IMR-90 (cell line): ENCODE results near the gene MBNL3. TPM values are rescaled to one million over a fixed set of nuclear protein-coding genes. Genes with fewer than 3 reads are reported as not detected.

Experiments used
- ATAC-seq: fragments of 200-7000 bp; cut with Tn5 transposase; 2 replicates; pipeline ENCODE4 v1.9.1; 2020; ENCODE audit warnings: low read depth, mild to moderate bottlenecking, moderate library complexity
- BruUV-seq: library from RNA; stranded (reverse); fragments of 400-500 nt; replicated peaks from 2 replicates; lab custom pipeline; 2021; lab: Mats Ljungman, UMichigan
- CTCF ChIA-PET: fragments of 300-600 bp; formaldehyde crosslinking; extraction: SDS; loops from one replicate; lab custom pipeline; 2021; ENCODE audit warnings: antibody characterized with exemption; lab: Yijun Ruan, JAX
- POLR2A ChIA-PET: fragments of 300-600 bp; sonication (Branson Sonifier 250); formaldehyde crosslinking; loops from one replicate; lab custom pipeline; 2022; ENCODE audit warnings: antibody characterized with exemption; ENCODE audit not compliant: unreplicated experiment; lab: Charles Lee
- DNase-seq: peaks from one replicate; pipeline ENCODE4 v3.0.0; 2013
- H2AFZ ChIP-seq: replicated peaks from 2 replicates; pipeline ENCODE3; 2013; ENCODE audit warnings: low read length, mild to moderate bottlenecking; ENCODE audit not compliant: poor library complexity
- H2AK5ac ChIP-seq: 2 replicates; pipeline ENCODE4 v1.6.1; 2013; ENCODE audit warnings: low read depth, low read length, inconsistent platforms
- H2AK9ac ChIP-seq: replicated peaks from 2 replicates; pipeline ENCODE3; 2013; ENCODE audit warnings: mild to moderate bottlenecking, low read depth, low read length, moderate library complexity; ENCODE audit not compliant: poor library complexity
- H2BK120ac ChIP-seq: 2 replicates; pipeline ENCODE4 v1.6.1; 2013; ENCODE audit warnings: low read depth, low read length, inconsistent platforms
- H2BK15ac ChIP-seq: 3 replicates; pipeline ENCODE4 v1.6.1; 2013; ENCODE audit warnings: low read depth, low read length, inconsistent platforms
- H2BK20ac ChIP-seq: 2 replicates; pipeline ENCODE4 v1.6.1; 2013; ENCODE audit warnings: low read depth, mild to moderate bottlenecking, inconsistent platforms, low read length, moderate library complexity
- H2BK5ac ChIP-seq: 2 replicates; pipeline ENCODE4 v1.6.1; 2013; ENCODE audit warnings: mild to moderate bottlenecking, low read depth, low read length, inconsistent platforms; ENCODE audit not compliant: poor library complexity, severe bottlenecking
- H3K14ac ChIP-seq: replicated peaks from 2 replicates; pipeline ENCODE4 v1.6.1; 2013; ENCODE audit warnings: low read depth, low read length, inconsistent platforms
- H3K18ac ChIP-seq: 2 replicates; pipeline ENCODE4 v1.6.1; 2013; ENCODE audit warnings: low read depth, low read length, control low read depth
- H3K23ac ChIP-seq: 2 replicates; pipeline ENCODE4 v1.6.1; 2013; ENCODE audit warnings: low read depth, low read length, inconsistent platforms
- H3K27ac ChIP-seq: 2 replicates; pipeline ENCODE4 v1.5.1; 2013; ENCODE audit warnings: mild to moderate bottlenecking, control low read depth, low read length; ENCODE audit not compliant: insufficient read depth
- H3K27me3 ChIP-seq: 2 replicates; pipeline ENCODE4 v1.6.1; 2013; ENCODE audit warnings: low read length; ENCODE audit not compliant: control insufficient read depth, insufficient read depth
- H3K36me3 ChIP-seq: 2 replicates; pipeline ENCODE4 v1.6.1; 2013; ENCODE audit warnings: low read length, mixed read lengths; ENCODE audit not compliant: control insufficient read depth, insufficient read depth
- H3K4ac ChIP-seq: 2 replicates; pipeline ENCODE4 v1.6.1; 2013; ENCODE audit warnings: low read depth, low read length, inconsistent platforms
- H3K4me1 ChIP-seq: 2 replicates; pipeline ENCODE4 v1.6.1; 2013; ENCODE audit warnings: low read length, mixed read lengths; ENCODE audit not compliant: control insufficient read depth, insufficient read depth
- H3K4me2 ChIP-seq: 2 replicates; pipeline ENCODE4 v1.6.1; 2013; ENCODE audit warnings: low read depth, mild to moderate bottlenecking, control low read depth, low read length, moderate library complexity
- H3K4me3 ChIP-seq: 2 replicates; pipeline ENCODE4 v1.5.1; 2013; ENCODE audit warnings: low read depth, mild to moderate bottlenecking, control low read depth, low read length, moderate library complexity; ENCODE audit not compliant: insufficient read depth
- H3K56ac ChIP-seq: 2 replicates; pipeline ENCODE4 v1.6.1; 2013; ENCODE audit warnings: low read length, inconsistent platforms; ENCODE audit not compliant: insufficient read depth; ENCODE audit errors: extremely low read depth
- H3K79me1 ChIP-seq, 2 experiments: 2 replicates each; pipeline ENCODE4 v1.6.1; 2013; ENCODE audit warnings: low read length in 2 of 2, inconsistent platforms in 1 of 2, low read depth in 1 of 2
- H3K9ac ChIP-seq: 2 replicates; pipeline ENCODE4 v1.6.1; 2013; ENCODE audit warnings: low read depth, low read length, control low read depth
- H3K9me1 ChIP-seq: 2 replicates; pipeline ENCODE4 v1.6.1; 2013; ENCODE audit warnings: low read length, inconsistent platforms; ENCODE audit not compliant: insufficient read depth
- H3K9me3 ChIP-seq: 2 replicates; pipeline ENCODE4 v1.6.1; 2013; ENCODE audit warnings: low read length; ENCODE audit not compliant: control insufficient read depth, insufficient read depth
- H4K20me1 ChIP-seq: 2 replicates; pipeline ENCODE4 v1.6.1; 2013; ENCODE audit warnings: low read length, inconsistent platforms; ENCODE audit not compliant: insufficient read depth
- H4K5ac ChIP-seq: 2 replicates; pipeline ENCODE4 v1.6.1; 2013; ENCODE audit warnings: mild to moderate bottlenecking, low read depth, low read length, control low read depth
- H4K8ac ChIP-seq, 2 experiments: 2 replicates each; pipeline ENCODE4 v1.6.1; 2013; ENCODE audit warnings: low read depth in 2 of 2, low read length in 2 of 2, control low read depth in 1 of 2, inconsistent platforms in 1 of 2
- H4K91ac ChIP-seq: 2 replicates; pipeline ENCODE4 v1.6.1; 2013; ENCODE audit warnings: low read depth, low read length, inconsistent platforms; ENCODE audit not compliant: insufficient read depth
- BHLHE40 ChIP-seq: fragments of 150-350 bp; IDR thresholded peaks from 2 replicates; pipeline ENCODE4 v1.6.1; 2016; ENCODE audit warnings: mild to moderate bottlenecking, low read depth, low read length
- CEBPB ChIP-seq: IDR thresholded peaks from 2 replicates; pipeline ENCODE4 v1.6.1; 2012; ENCODE audit warnings: low read depth, low read length, improper control_type of control experiment
- CHD1 ChIP-seq: IDR thresholded peaks from 2 replicates; pipeline ENCODE4 v1.6.1; 2012; ENCODE audit warnings: low read depth, low read length, improper control_type of control experiment
- SMC3 ChIP-seq: fragments of 150-350 bp; IDR thresholded peaks from 2 replicates; pipeline ENCODE4 v1.6.1; 2016; ENCODE audit warnings: low read depth, mild to moderate bottlenecking, antibody characterized with exemption, low read length, moderate library complexity
- WGBS, 2 experiments: methylation state at CpG; one replicate each; pipeline versions ENCODE4 v1.1.5 to v1.1.7; 2013; ENCODE audit warnings: missing lambda C conversion rate in 2 of 2; ENCODE audit not compliant: insufficient read length in 1 of 2; ENCODE audit errors: extremely low coverage in 2 of 2; 5-methylcytosine and 5-hydroxymethylcytosine counted together
- dilution Hi-C: fragments of 300-500 bp; cut with HindIII; formaldehyde crosslinking; loops from one replicate; pipeline ENCODE4 v1.14.3; 2018; ENCODE audit warnings: low sequenced_read_pairs; ENCODE audit not compliant: unreplicated experiment
- in situ Hi-C: fragments of 300-500 bp; cut with MboI; formaldehyde crosslinking; loops from 3 replicates; pipeline ENCODE4 v1.14.3; 2019; ENCODE audit warnings: low sequenced_read_pairs, inconsistent platforms, mixed read lengths
- intact Hi-C: fragments of 100-400 bp; cut with micrococcal nuclease; formaldehyde crosslinking; loops from 2 replicates; pipeline ENCODE4 v1.10.0; 2022
- polyA plus RNA-seq, 3 experiments: library from polyadenylated mRNA; depleted of rRNA; stranded (reverse); fragments of >200 nt; gene quantifications; 2 replicates each; pipeline ENCODE4 v1.2.3, GENCODE V29; 2012; ENCODE audit warnings: low replicate concordance in 1 of 3
- total RNA-seq: library from RNA; depleted of rRNA; stranded (reverse); fragments of >200 nt; gene quantifications from 2 replicates; pipeline ENCODE4 v1.2.3, GENCODE V29; 2012

Gene MBNL3
- total and polyA plus RNA-seq, 2 of the 4 experiments (the other 2 are of a cell fraction), result 0.32 to 1.1 TPM

DNA sequence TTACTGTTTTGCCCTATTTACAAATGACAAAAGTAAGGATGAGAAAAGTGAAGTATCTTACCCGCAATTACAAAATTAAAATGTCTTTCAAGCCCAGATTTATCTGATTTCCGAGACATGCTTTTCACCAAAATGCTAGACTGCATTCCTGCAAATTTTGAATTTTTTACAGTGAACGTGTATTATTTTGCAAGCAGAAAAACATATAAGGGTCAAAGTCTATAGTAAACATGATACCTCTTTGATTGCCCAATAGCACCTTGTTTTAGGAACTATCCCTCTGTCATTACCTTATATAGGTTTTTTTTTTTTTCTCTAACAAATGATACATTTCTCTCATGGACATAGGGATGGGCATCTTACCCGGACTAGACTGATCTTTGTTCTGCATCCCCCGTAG lies 135.4 kb downstream of the MBNL3 start:
- Histone ChIP-seq H4K91ac (no peak overlapping the region), H2BK5ac (no peak overlapping the region), H3K56ac (no peak overlapping the region), H3K79me1 (no peaks in the 10 kb centered on the region), H3K4ac (no peak overlapping the region), H3K36me3 (no peaks in the 10 kb centered on the region), H4K20me1 (no peaks in the 10 kb centered on the region), H3K4me2 (no peak overlapping the region), H3K23ac (no peak overlapping the region), H2AK9ac (no peak overlapping the region), H2AK5ac (no peak overlapping the region), H2BK20ac (no peak overlapping the region), H3K9ac (no peak overlapping the region), H4K8ac (no peak overlapping the region), H3K9me3 (no peaks in the 10 kb centered on the region), H3K4me3 (no peak overlapping the region), H2BK120ac (no peak overlapping the region), H2BK15ac (no peak overlapping the region), H3K27me3 (no peaks in the 10 kb centered on the region; the same call in 1 of the 2 replicates), H3K9me1 (no peaks in the 10 kb centered on the region), H3K18ac (no peak overlapping the region), H3K14ac (no peak overlapping the region), H4K5ac (no peak overlapping the region), H2AFZ (no peak overlapping the region), H3K4me1 (no peaks in the 10 kb centered on the region), H3K27ac (no peak overlapping the region)
- ChIA-PET CTCF (no interaction called here), POLR2A (no interaction called here)
- no peak for ATAC-seq
- TF ChIP-seq SMC3, result no peak
- peak; percentile 12; the same call in 1 of the 2 replicates for TF ChIP-seq CEBPB
- no peak for TF ChIP-seq BHLHE40
- TF ChIP-seq CHD1, result no peak
- WGBS, 2 experiments, result no CpG with 5 or more reads among the region's 5 CpGs
- DNase-seq, result no peak
- intact Hi-C loops, result no loop called here
- dilution Hi-C loops, result no loop called here
- in situ Hi-C loops, result no loop called here
- BruUV-seq, result no TSS peak
